Subcutaneous abdominal adipose tissue (tissue), 5 donors: ENCODE results near the gene C2CD2.
"Not testable (repeated sequence)": the region's sequence is repeated elsewhere in the genome, so short reads cannot be mapped to it uniquely, and the experiment has no call there.

Experiments used
- H3K27ac ChIP-seq: one replicate; pipeline ENCODE4 v1.7.0; 2013; ENCODE audit warnings: low read depth, mild to moderate bottlenecking, inconsistent platforms, low read length, moderate library complexity
- H3K27me3 ChIP-seq, 5 donors: one replicate each; pipeline ENCODE4 v1.7.0; 2013; ENCODE audit warnings: low read length in 5 of 5, inconsistent platforms in 1 of 5; ENCODE audit not compliant: control insufficient read depth in 5 of 5, insufficient read depth in 4 of 5
- H3K36me3 ChIP-seq, 5 donors: one replicate each; pipeline ENCODE4 v1.7.0; 2013; ENCODE audit warnings: low read length in 5 of 5; ENCODE audit not compliant: control insufficient read depth in 5 of 5, insufficient read depth in 5 of 5
- H3K4me1 ChIP-seq, 5 donors: one replicate each; pipeline ENCODE4 v1.7.0; 2013; ENCODE audit warnings: low read length in 5 of 5, mild to moderate bottlenecking in 3 of 5, moderate library complexity in 1 of 5; ENCODE audit not compliant: control insufficient read depth in 5 of 5, insufficient read depth in 5 of 5
- H3K4me3 ChIP-seq, 5 donors: one replicate each; pipeline ENCODE4 v1.7.0; 2013; ENCODE audit warnings: low read length in 5 of 5, low read depth in 1 of 5
- H3K9ac ChIP-seq, 5 donors: one replicate each; pipeline ENCODE4 v1.7.0; 2013; ENCODE audit warnings: low read length in 5 of 5, mild to moderate bottlenecking in 4 of 5, moderate library complexity in 3 of 5
- H3K9me3 ChIP-seq, 5 donors: one replicate each; pipeline ENCODE4 v1.7.0; 2013; ENCODE audit warnings: low read length in 5 of 5; ENCODE audit not compliant: control insufficient read depth in 5 of 5
- donor health status: healthy.
- donor health status: healthy.
- donor health status: healthy.
- donor health status: healthy.
- donor health status: healthy.

Gene C2CD2

GRCh38 chr21:41953831-41954653, at the start of gene C2CD2:
TSS of gene C2CD2 (minus strand) at chr21:41954018. CDS start at chr21:41953648, 370 bp downstream.
- Histone ChIP-seq H3K4me3 (peak within 1 kb of the TSS; percentile 78 to 94 (median 87)), H3K9me3 (no peaks in the 10 kb centered on the region), H3K27ac (peak within 1 kb of the TSS; percentile 83), H3K9ac (peak within 1 kb of the TSS; percentile 68 to 89 (median 86)), H3K36me3 (peaks cover 0 to 5% (median 4%) of the 10 kb centered on the region in 5 donors), H3K4me1 (peaks cover 20 to 77% (median 66%) of the 10 kb centered on the region in 5 donors), H3K27me3 (no peaks in the 10 kb centered on the region)

GRCh38 chr21:42003051-42003461, 49.2 kb upstream of the C2CD2 start:
- no peak overlapping the region for H3K27ac ChIP-seq

GRCh38 chr21:42002421-42002958, 48.7 kb upstream of the C2CD2 start:
- Histone ChIP-seq H3K36me3 (peaks cover 3 to 20% (median 15%) of the 10 kb centered on the region in 5 donors), H3K27ac (no peak overlapping the region), H3K9me3 (no peaks in the 10 kb centered on the region), H3K27me3 (no peaks in the 10 kb centered on the region), H3K4me1 (peaks cover 0 to 9% (median 0%) of the 10 kb centered on the region in 5 donors), H3K4me3 (no peak overlapping the region), H3K9ac (no peak overlapping the region)

More at GRCh38 chr21:42003051-42003461, 49.2 kb upstream of the C2CD2 start:
- Histone ChIP-seq H3K9ac (no peak overlapping the region), H3K4me3 (no peak overlapping the region), H3K36me3 (peaks cover 3 to 20% (median 15%) of the 10 kb centered on the region in 5 donors), H3K27me3 (no peaks in the 10 kb centered on the region), H3K4me1 (peaks cover 0 to 11% (median 3%) of the 10 kb centered on the region in 5 donors), H3K9me3 (no peaks in the 10 kb centered on the region)

- Histone ChIP-seq H3K4me3 (no peak overlapping the region), H3K27ac (no peak overlapping the region), H3K36me3 (peaks cover 3 to 21% (median 15%) of the 10 kb centered on the region in 5 donors), H3K9me3 (no peaks in the 10 kb centered on the region), H3K4me1 (peaks cover 0 to 9% (median 0%) of the 10 kb centered on the region in 5 donors), H3K27me3 (no peaks in the 10 kb centered on the region), H3K9ac (no peak overlapping the region)
Observed at GRCh38 chr21:42001781-42002180, 48.0 kb upstream of the C2CD2 start.

- no peaks in the 10 kb centered on the region for H3K27me3 ChIP-seq
- H3K9ac ChIP-seq = no peak overlapping the region
- H3K4me3 ChIP-seq = no peak overlapping the region
- H3K9me3 ChIP-seq = no peaks in the 10 kb centered on the region
- no peak overlapping the region for H3K27ac ChIP-seq
- H3K36me3 ChIP-seq = peaks cover 0 to 23% (median 15%) of the 10 kb centered on the region in 5 donors
- H3K4me1 ChIP-seq = peaks cover 0 to 11% (median 2%) of the 10 kb centered on the region in 5 donors
Observed at GRCh38 chr21:42000908-42001307, 47.1 kb upstream of the C2CD2 start.

- no peak overlapping the region for H3K27ac ChIP-seq
Observed at GRCh38 chr21:41997657-41998056, 43.8 kb upstream of the C2CD2 start.

GRCh38 chr21:41995577-41995976, 41.8 kb upstream of the C2CD2 start:
- H3K9me3 ChIP-seq = no peaks in the 10 kb centered on the region
- no peaks in the 10 kb centered on the region for H3K27me3 ChIP-seq
- H3K27ac ChIP-seq = no peak overlapping the region
- no peak overlapping the region for H3K9ac ChIP-seq
- H3K36me3 ChIP-seq = peaks cover 8 to 43% (median 39%) of the 10 kb centered on the region in 5 donors
- H3K4me1 ChIP-seq = peaks cover 2 to 11% (median 3%) of the 10 kb centered on the region in 5 donors
- no peak overlapping the region for H3K4me3 ChIP-seq

More at GRCh38 chr21:41997657-41998056, 43.8 kb upstream of the C2CD2 start:
- H3K9ac ChIP-seq = no peak overlapping the region
- H3K36me3 ChIP-seq = peaks cover 8 to 33% (median 31%) of the 10 kb centered on the region in 5 donors
- no peaks in the 10 kb centered on the region for H3K27me3 ChIP-seq
- H3K4me3 ChIP-seq = no peak overlapping the region
- H3K9me3 ChIP-seq = no peaks in the 10 kb centered on the region
- peaks cover 2 to 11% (median 3%) of the 10 kb centered on the region in 5 donors for H3K4me1 ChIP-seq

- not testable (repeated sequence) for H3K9me3 ChIP-seq, H3K9ac ChIP-seq, H3K27me3 ChIP-seq, H3K27ac ChIP-seq, H3K4me3 ChIP-seq
- peaks cover 2 to 11% (median 3%) of the 10 kb centered on the region in 5 donors for H3K4me1 ChIP-seq
- H3K36me3 ChIP-seq = peaks cover 12 to 41% (median 35%) of the 10 kb centered on the region in 5 donors
Observed at GRCh38 chr21:41994613-41995012, 40.8 kb upstream of the C2CD2 start.

GRCh38 chr21:41993744-41994143, 39.9 kb upstream of the C2CD2 start:
- no peaks in the 10 kb centered on the region for H3K9me3 ChIP-seq
- H3K27ac ChIP-seq = peak overlapping the region; percentile 54
- no peaks in the 10 kb centered on the region for H3K27me3 ChIP-seq
- H3K4me3 ChIP-seq = no peak overlapping the region
- no peak overlapping the region for H3K9ac ChIP-seq
- H3K4me1 ChIP-seq = peaks cover 2 to 11% (median 3%) of the 10 kb centered on the region in 5 donors
- peaks cover 13 to 40% (median 33%) of the 10 kb centered on the region in 5 donors for H3K36me3 ChIP-seq

GRCh38 chr21:41992576-41992975, 38.8 kb upstream of the C2CD2 start:
- H3K4me1 ChIP-seq = peaks cover 0 to 9% (median 3%) of the 10 kb centered on the region in 5 donors
- no peak overlapping the region for H3K9ac ChIP-seq
- H3K27ac ChIP-seq = peak overlapping the region; percentile 54
- no peaks in the 10 kb centered on the region for H3K27me3 ChIP-seq
- H3K9me3 ChIP-seq = no peaks in the 10 kb centered on the region
- H3K4me3 ChIP-seq = no peak overlapping the region
- H3K36me3 ChIP-seq = peaks cover 13 to 40% (median 33%) of the 10 kb centered on the region in 5 donors
